A549 (cell line): ENCODE data around the gene IGF2R. TPM values are rescaled to one million over a fixed set of nuclear protein-coding genes. Genes with fewer than 3 reads are reported as not detected.

Experiments
- ATAC-seq, 2 experiments: fragments of 200-7000 bp in 1 of 2; fragments of >200 bp in 1 of 2; cut with Nextera tagmentation in 1 of 2; cut with Tn5 transposase in 1 of 2; 3 replicates each; pipeline versions ENCODE4 v1.8.0 to v1.9.1; 2018 to 2020; ENCODE audit warnings: mild to moderate bottlenecking in 1 of 2, moderate library complexity in 1 of 2
- CTCF ChIA-PET: fragments of 300-600 bp; sonication (Branson Sonifier 250); formaldehyde crosslinking; extraction: SDS; loops from one replicate; lab custom pipeline; 2021; ENCODE audit warnings: antibody characterized with exemption, inconsistent platforms; lab: Yijun Ruan, JAX
- POLR2A ChIA-PET: fragments of 350-600 bp; formaldehyde crosslinking; extraction: SDS; loops from one replicate; lab custom pipeline; 2021; ENCODE audit warnings: antibody characterized with exemption, inconsistent platforms; lab: Yijun Ruan, JAX
- DNase-seq, 2 experiments: peaks; one replicate each; pipeline versions ENCODE4 v3.0.0 to v3.0.0-alpha.2; 2011 to 2016; ENCODE audit warnings: low read depth in 1 of 2, low spot score in 1 of 2
- FAIRE-seq: peaks from 2 replicates; lab custom pipeline; 2011; peaks lifted over from hg19 to GRCh38; lab: Jason Lieb, UNC
- H3K27ac ChIP-seq, 2 experiments: fragments of >200 bp; sonication (Bioruptor Twin); formaldehyde crosslinking; 3 replicates each; pipeline ENCODE4 v1.5.1; 2016 to 2017
- H3K4me1 ChIP-seq: fragments of >200 bp; sonication (Bioruptor Twin); formaldehyde crosslinking; 3 replicates; pipeline ENCODE4 v1.6.1; 2016
- H3K4me2 ChIP-seq: fragments of >200 bp; sonication (Bioruptor Twin); formaldehyde crosslinking; 3 replicates; pipeline ENCODE4 v1.6.1; 2016
- H3K4me3 ChIP-seq: fragments of >200 bp; sonication (Bioruptor Twin); formaldehyde crosslinking; 3 replicates; pipeline ENCODE4 v1.5.1; 2016
- H3K9me3 ChIP-seq: fragments of >200 bp; sonication (Bioruptor Twin); formaldehyde crosslinking; 3 replicates; pipeline ENCODE4 v1.6.1; 2016
- CEBPB ChIP-seq, 2 experiments: fragments of >200 bp in 1 of 2; sonication (Bioruptor Twin) in 1 of 2; formaldehyde crosslinking in 1 of 2; IDR thresholded peaks; 2 replicates each; pipeline ENCODE4 v1.6.1; 2012 to 2016
- FOSB ChIP-seq: fragments of 250-450 bp; sonication (Bioruptor Pico); IDR thresholded peaks from 2 replicates; pipeline ENCODE4 v1.5.0; 2020; ENCODE audit warnings: mild to moderate bottlenecking, moderate library complexity
- FOSL2 ChIP-seq, 2 experiments: fragments of 450-650 bp in 1 of 2; fragments of >200 bp in 1 of 2; sonication (Bioruptor Twin) in 1 of 2; formaldehyde crosslinking; IDR thresholded peaks; 2 replicates each; pipeline versions ENCODE4 v1.5.0 to v1.6.1; 2016 to 2020; ENCODE audit warnings: mild to moderate bottlenecking in 1 of 2, moderate library complexity in 1 of 2
- HDAC2 ChIP-seq: fragments of 200-600 bp; sonication (generic); IDR thresholded peaks from 2 replicates; pipeline ENCODE4 v1.6.1; 2016
- HOXA7 ChIP-seq: fragments of 250-450 bp; sonication (Bioruptor Pico); IDR thresholded peaks from 2 replicates; pipeline ENCODE4 v1.5.0; 2020; ENCODE audit warnings: mild to moderate bottlenecking, moderate library complexity
- HOXB13 ChIP-seq: fragments of 250-450 bp; sonication (Bioruptor Pico); IDR thresholded peaks from 2 replicates; pipeline ENCODE4 v1.5.0; 2020; ENCODE audit warnings: low read depth, mild to moderate bottlenecking, moderate library complexity
- KDM1A ChIP-seq: fragments of 200-600 bp; sonication (generic); IDR thresholded peaks from 2 replicates; pipeline ENCODE4 v1.6.1; 2016; ENCODE audit warnings: low read depth, mild to moderate bottlenecking
- MAFK ChIP-seq: fragments of 450-650 bp; IDR thresholded peaks from 2 replicates; pipeline ENCODE4 v1.6.1; 2014; ENCODE audit not compliant: partially characterized antibody
- MAZ ChIP-seq: fragments of 150-350 bp; IDR thresholded peaks from 2 replicates; pipeline ENCODE4 v1.6.1; 2014; ENCODE audit warnings: antibody characterized with exemption, low read depth, low read length, borderline replicate concordance
- MYC ChIP-seq: IDR thresholded peaks from 2 replicates; pipeline ENCODE4 v1.6.1; 2012; ENCODE audit warnings: mild to moderate bottlenecking, inconsistent platforms, low read length, improper control_type of control experiment, borderline replicate concordance
- NFE2L2 ChIP-seq: fragments of 150-350 bp; conservative IDR thresholded peaks from 2 replicates; pipeline ENCODE4 v1.6.1; 2014; ENCODE audit warnings: low read length
- RAD21 ChIP-seq, 2 experiments: fragments of >200 bp in 1 of 2; sonication (Bioruptor Twin) in 1 of 2; formaldehyde crosslinking in 1 of 2; IDR thresholded peaks in 1 of 2; conservative IDR thresholded peaks in 1 of 2; 2 replicates in 1 of 2; 3 replicates in 1 of 2; pipeline ENCODE4 v1.6.1; 2012 to 2018; ENCODE audit warnings: inconsistent platforms in 1 of 2
- RARB ChIP-seq: fragments of 250-450 bp; sonication (Bioruptor Pico); IDR thresholded peaks from 2 replicates; pipeline ENCODE4 v1.8.0; 2021; ENCODE audit warnings: mild to moderate bottlenecking, moderate library complexity
- RFX5 ChIP-seq: fragments of 450-650 bp; IDR thresholded peaks from 2 replicates; pipeline ENCODE4 v1.7.1; 2014; ENCODE audit warnings: antibody characterized with exemption, mild to moderate bottlenecking, moderate library complexity
- RNF2 ChIP-seq: fragments of 200-600 bp; sonication (generic); IDR thresholded peaks from 2 replicates; pipeline ENCODE4 v1.6.1; 2016; ENCODE audit warnings: low read depth, mild to moderate bottlenecking, antibody characterized with exemption, moderate library complexity, borderline replicate concordance
- SMC3 ChIP-seq: fragments of >200 bp; sonication (Bioruptor Twin); formaldehyde crosslinking; IDR thresholded peaks from 3 replicates; pipeline ENCODE4 v1.6.1; 2018; ENCODE audit warnings: inconsistent platforms
- TP53 ChIP-seq: fragments of 250-450 bp; sonication (Bioruptor Pico); IDR thresholded peaks from 2 replicates; pipeline ENCODE4 v1.5.0; 2021; ENCODE audit warnings: mild to moderate bottlenecking, moderate library complexity
- ZFP36 ChIP-seq: fragments of 450-650 bp; IDR thresholded peaks from 2 replicates; pipeline ENCODE4 v1.6.1; 2014; ENCODE audit warnings: borderline replicate concordance; ENCODE audit not compliant: partially characterized antibody
- ZNF302 ChIP-seq: fragments of 250-450 bp; sonication (Bioruptor Pico); IDR thresholded peaks from 2 replicates; pipeline ENCODE4 v1.9.0; 2021; ENCODE audit warnings: inconsistent platforms, mild to moderate bottlenecking, moderate library complexity
- ZSCAN20 ChIP-seq: fragments of 250-450 bp; sonication (Bioruptor Pico); IDR thresholded peaks from 2 replicates; pipeline ENCODE4 v1.8.0; 2022; ENCODE audit warnings: mild to moderate bottlenecking, moderate library complexity
- WGBS: methylation state at CpG from one replicate; pipeline ENCODE4 v1.1.6; 2017; ENCODE audit errors: missing lambda C conversion rate; 5-methylcytosine and 5-hydroxymethylcytosine counted together
- polyA plus RNA-seq, 4 experiments: library from polyadenylated mRNA; depleted of rRNA in 3 of 4; stranded (reverse); fragments of >200 nt; fragmentation: RNase III in 1 of 4; extraction: RNeasy Plus Mini Kit Qiagen cat#74134 plus additional on column Dnase treatment in 1 of 4; gene quantifications; 2 replicates in 3 of 4; 3 replicates in 1 of 4; pipeline ENCODE4 v1.2.3, GENCODE V29; 2011 to 2017
- TF ChIP-seq, protein P1 (sequence below): fragments of >200 bp; sonication (Bioruptor Twin); formaldehyde crosslinking; IDR thresholded peaks from 3 replicates; pipeline ENCODE4 v1.5.1; 2016
- TF ChIP-seq, protein P2 (sequence below): fragments of >200 bp; sonication (Bioruptor Twin); formaldehyde crosslinking; IDR thresholded peaks from 3 replicates; pipeline ENCODE4 v1.6.1; 2016
- TF ChIP-seq, protein P3 (sequence below): IDR thresholded peaks from 2 replicates; pipeline ENCODE4 v1.6.1; 2012

The IGF2R gene
- polyA plus RNA-seq, 2 of the 4 experiments (the other 2 are of a cell fraction) = 17.6 to 24.9 TPM

DNA sequence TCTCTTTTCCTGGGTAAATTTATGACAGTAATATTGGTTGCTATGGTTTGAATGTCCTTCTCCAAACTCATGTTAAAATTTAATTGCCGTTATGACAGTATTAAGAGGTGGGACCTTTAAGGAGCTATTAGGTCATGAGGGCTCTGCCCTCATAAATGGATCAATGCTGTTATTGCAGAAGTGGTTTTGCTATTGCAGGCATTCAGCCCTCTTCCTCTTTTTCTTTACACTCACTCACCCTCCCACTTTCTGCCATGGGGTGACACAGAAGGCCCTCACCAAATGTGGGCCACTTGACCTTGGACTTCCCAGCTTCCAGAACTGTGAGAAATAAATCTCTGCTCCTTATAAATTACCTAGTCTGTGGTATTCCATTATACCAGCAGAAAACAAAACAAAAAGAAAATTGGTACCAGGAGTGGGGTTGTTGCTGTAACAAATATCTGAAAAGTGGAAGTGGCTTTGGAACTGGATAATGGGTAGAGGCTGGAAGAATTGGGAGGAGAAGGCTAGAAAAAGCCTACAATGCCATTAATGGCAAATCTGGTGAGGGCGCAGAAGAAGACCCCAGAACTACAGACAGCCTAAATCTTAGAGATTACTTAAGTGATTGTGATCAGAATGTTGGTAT, 24.8 kb upstream of the IGF2R start:
- Histone ChIP-seq H3K4me3 (no peak overlapping the region), H3K4me2 (no peak overlapping the region), H3K4me1 (no peaks in the 10 kb centered on the region), H3K9me3 (peaks cover 20% of the 10 kb centered on the region; the same call in 2 of the 3 replicates), H3K27ac (no peak overlapping the region)
- ChIA-PET CTCF (interaction anchor here (0.5 to 3.1 kb wide), 3 partner anchors 10 to 157 kb away, joined by 3 to 18 read pairs (median 8); no protein-coding TSS in a partner anchor), POLR2A (no interaction called here)
- FAIRE-seq (no peak), DNase-seq (no peak), ATAC-seq (no peak)
- WGBS = 21% methylated on average over 2 of the region's 2 CpGs
- no peak for TF ChIP-seq MAFK
- TF ChIP-seq SMC3 = no peak
- TF ChIP-seq TP53 (CRISPR knock-in tag) = no peak
- TF ChIP-seq HOXB13 = no peak
- no peak for TF ChIP-seq MAZ
- no peak for TF ChIP-seq FOSL2 (IDR thresholded peaks at IDR 0.05)
- no peak for TF ChIP-seq FOSL2 (CRISPR knock-in tag; IDR thresholded peaks at IDR 0.05)
- TF ChIP-seq, protein P1, sequence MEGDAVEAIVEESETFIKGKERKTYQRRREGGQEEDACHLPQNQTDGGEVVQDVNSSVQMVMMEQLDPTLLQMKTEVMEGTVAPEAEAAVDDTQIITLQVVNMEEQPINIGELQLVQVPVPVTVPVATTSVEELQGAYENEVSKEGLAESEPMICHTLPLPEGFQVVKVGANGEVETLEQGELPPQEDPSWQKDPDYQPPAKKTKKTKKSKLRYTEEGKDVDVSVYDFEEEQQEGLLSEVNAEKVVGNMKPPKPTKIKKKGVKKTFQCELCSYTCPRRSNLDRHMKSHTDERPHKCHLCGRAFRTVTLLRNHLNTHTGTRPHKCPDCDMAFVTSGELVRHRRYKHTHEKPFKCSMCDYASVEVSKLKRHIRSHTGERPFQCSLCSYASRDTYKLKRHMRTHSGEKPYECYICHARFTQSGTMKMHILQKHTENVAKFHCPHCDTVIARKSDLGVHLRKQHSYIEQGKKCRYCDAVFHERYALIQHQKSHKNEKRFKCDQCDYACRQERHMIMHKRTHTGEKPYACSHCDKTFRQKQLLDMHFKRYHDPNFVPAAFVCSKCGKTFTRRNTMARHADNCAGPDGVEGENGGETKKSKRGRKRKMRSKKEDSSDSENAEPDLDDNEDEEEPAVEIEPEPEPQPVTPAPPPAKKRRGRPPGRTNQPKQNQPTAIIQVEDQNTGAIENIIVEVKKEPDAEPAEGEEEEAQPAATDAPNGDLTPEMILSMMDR = no peak
- TF ChIP-seq, protein P2, sequence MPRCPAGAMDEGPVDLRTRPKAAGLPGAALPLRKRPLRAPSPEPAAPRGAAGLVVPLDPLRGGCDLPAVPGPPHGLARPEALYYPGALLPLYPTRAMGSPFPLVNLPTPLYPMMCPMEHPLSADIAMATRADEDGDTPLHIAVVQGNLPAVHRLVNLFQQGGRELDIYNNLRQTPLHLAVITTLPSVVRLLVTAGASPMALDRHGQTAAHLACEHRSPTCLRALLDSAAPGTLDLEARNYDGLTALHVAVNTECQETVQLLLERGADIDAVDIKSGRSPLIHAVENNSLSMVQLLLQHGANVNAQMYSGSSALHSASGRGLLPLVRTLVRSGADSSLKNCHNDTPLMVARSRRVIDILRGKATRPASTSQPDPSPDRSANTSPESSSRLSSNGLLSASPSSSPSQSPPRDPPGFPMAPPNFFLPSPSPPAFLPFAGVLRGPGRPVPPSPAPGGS = no peak
- TF ChIP-seq KDM1A = no peak
- TF ChIP-seq RAD21 (conservative IDR thresholded peaks at IDR 0.05 in 1 of 2, IDR thresholded peaks at IDR 0.05 in 1 of 2) = no peak
- TF ChIP-seq HOXA7 (CRISPR knock-in tag) = no peak
- TF ChIP-seq RFX5 = no peak
- TF ChIP-seq, protein P3, sequence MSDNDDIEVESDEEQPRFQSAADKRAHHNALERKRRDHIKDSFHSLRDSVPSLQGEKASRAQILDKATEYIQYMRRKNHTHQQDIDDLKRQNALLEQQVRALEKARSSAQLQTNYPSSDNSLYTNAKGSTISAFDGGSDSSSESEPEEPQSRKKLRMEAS = no peak
- no peak for TF ChIP-seq ZNF302
- TF ChIP-seq HDAC2 = no peak
- no peak for TF ChIP-seq RNF2
- TF ChIP-seq CEBPB (IDR thresholded peaks at IDR 0.05) = no peak

DNA sequence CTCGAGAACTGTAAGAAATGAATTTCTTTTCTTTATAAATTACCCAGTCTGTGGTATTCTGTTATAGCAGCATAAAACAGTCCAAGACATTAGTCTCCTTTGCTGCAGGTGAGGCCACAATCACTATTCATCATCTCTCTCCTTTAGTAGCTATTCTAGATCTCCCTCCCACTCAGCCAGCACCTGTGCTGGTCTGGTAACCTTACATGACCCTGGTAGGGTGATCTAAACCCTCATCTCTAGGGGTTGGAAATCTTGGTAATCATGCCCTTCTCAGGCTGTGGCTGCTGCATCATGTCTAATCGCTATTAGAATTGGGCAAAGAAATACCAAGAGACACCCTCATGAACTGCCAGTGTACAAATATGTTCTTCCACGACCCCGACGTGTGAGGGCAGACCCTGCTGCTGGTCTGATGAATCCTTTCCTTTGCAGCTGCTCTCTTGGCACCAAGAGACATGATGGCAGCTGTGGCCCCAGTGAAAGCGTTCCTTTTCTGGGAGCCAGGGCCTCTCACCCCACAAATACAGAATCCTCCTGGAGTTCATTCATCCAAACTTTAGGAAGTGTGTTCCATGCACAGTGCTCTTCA, 23.0 kb upstream of the IGF2R start:
- WGBS = 13% methylated on average over 4 of the region's 6 CpGs
- ATAC-seq = no peak
- no peak for DNase-seq
- ChIA-PET POLR2A (no interaction called here), CTCF (no interaction called here)
- H3K4me1 ChIP-seq = no peaks in the 10 kb centered on the region
- H3K4me3 ChIP-seq = no peak overlapping the region
- TF ChIP-seq ZSCAN20 (CRISPR knock-in tag) (no peak), MYC (no peak), NFE2L2 (no peak), RFX5 (no peak), RARB (CRISPR knock-in tag) (no peak), ZFP36 (no peak), HDAC2 (no peak), FOSB (no peak), HOXA7 (CRISPR knock-in tag) (no peak)
- no peak for FAIRE-seq
- H3K4me2 ChIP-seq = no peak overlapping the region
- peaks cover 20% of the 10 kb centered on the region; the same call in 2 of the 3 replicates for H3K9me3 ChIP-seq
- H3K27ac ChIP-seq = no peak overlapping the region
